Activated naive CD4-positive, alpha-beta T cell treated with anti-CD3 and anti-CD28 coated beads, Interleukin-2, amount 50 U/mL, for 16 hours (primary cell): ENCODE results near the gene RPL13.

Experiments used
- DNase-seq: peaks from one replicate; pipeline ENCODE4 v3.0.0-alpha.2; 2020

The RPL13 gene

GRCh38 chr16:89599451-89599858 lies 39.0 kb downstream of the RPL13 start:
- DNase-seq = peak; percentile 35

GRCh38 chr16:89599902-89600301 lies 39.4 kb downstream of the RPL13 start:
- DNase-seq = no peak

GRCh38 chr16:89600427-89600826 lies 39.9 kb downstream of the RPL13 start:
- no peak for DNase-seq

DNA sequence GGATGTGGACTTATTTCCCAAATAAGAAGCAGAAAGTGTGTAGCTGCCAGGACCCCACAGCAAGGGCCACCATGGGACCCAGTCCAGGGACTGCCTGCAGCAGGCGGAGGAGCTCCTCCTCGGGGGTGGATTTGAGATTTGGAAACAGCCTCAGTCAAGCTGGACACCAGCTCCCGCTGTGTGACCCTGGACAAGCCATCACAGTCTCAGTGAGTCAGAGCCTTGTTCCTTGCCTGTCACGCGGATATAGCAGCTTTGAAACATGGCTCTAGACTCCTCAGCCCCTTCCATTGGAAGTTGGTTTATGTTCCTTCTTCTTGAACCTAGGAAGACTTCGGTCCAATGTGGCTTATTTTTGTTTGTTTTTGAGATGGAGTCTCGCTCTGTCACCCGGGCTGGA lies 40.5 kb downstream of the RPL13 start:
- no peak for DNase-seq

- DNase-seq = no peak
Observed at GRCh38 chr16:89601906-89602272, 41.4 kb downstream of the RPL13 start.

GRCh38 chr16:89602273-89602951 lies 41.9 kb downstream of the RPL13 start:
- peak; percentile 72 for DNase-seq

DNA sequence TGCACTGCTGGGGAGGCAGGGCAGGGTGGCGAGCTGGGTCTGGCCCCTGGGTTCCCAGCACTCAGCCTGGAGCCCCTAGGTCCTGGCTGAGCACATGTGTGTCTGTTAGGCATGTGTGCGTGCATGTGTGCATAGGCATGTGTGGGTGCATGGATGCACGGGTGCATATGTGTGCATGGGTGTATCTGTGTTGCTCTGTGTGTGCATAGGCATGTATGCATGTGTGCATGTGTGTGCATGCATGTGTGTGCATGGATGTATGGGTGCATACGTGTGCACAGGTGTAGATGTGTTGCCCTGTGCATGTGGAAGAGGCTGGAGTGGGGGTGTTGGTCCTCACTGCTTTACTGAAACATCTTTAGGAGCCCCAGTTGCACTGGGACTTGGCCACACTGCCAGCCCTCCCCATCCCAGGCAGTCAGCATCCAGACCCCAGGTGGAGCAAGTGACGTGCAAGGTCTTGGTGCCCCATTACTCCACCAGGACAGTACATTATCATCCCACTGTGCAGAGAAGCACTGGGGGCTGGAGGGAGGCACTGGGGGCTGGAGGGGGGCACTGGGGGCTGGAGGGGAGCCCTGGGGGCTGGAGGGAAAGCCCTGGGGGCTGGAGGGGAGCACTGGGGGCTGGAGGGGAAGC lies 42.6 kb downstream of the RPL13 start:
- DNase-seq = no peak

DNA sequence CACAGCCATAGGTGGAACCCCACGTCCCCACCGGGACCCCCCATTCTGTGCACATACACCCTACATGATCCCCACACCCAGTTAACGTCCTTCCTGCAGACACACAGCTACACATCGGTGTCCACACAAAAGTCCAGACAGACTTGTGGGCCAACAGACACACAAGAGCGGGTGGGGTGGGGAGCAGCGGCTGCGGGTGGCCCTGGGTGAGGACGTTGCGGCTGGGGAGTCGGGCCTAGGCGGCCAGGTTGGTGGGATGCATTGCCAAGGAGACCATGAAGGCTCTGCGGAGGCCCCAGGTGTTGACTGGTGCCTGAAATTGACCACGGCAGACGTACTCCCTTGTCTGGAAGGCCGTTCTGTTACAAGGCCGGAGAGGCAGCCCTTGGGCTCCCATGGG lies 44.3 kb downstream of the RPL13 start:
- no peak for DNase-seq

DNA sequence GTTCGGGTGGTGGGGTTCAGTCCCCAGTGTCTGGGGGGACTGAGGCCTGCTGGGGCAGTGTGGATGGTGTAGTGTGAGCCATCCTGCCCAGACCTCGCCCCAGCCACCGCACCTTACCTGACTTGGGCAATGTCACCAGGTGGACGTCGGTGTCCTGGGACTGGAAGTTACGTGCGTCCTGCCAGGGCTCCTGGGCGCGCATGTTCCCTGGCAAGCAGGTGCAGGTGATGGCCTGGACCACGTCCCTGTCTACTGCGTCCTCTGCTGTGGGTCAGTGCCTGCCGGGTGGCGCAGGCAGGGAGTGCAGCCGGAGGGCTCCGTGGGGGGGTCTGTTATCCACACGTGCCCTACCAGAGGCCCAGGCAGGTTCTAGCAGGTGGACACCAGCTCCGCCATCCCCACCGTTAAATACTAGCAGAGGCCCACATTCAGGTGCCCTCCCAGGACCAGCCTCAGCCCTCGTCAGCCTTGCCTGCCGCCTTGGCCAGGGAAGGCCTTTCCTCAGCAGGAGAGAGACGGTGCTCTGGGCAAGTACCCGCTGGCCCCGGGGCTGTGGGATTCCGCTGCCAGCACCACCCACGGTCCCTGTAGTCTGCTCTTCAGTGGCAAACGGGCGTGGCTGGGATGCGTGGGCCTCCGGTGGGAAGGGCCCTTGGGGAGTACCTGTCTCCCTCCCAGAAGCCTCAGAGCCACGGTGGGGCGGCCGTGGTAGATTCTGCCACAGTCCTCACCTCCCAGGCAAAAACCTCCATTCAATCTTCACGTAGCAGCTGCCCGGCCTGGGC lies 44.9 kb downstream of the RPL13 start:
- DNase-seq = no peak

DNA sequence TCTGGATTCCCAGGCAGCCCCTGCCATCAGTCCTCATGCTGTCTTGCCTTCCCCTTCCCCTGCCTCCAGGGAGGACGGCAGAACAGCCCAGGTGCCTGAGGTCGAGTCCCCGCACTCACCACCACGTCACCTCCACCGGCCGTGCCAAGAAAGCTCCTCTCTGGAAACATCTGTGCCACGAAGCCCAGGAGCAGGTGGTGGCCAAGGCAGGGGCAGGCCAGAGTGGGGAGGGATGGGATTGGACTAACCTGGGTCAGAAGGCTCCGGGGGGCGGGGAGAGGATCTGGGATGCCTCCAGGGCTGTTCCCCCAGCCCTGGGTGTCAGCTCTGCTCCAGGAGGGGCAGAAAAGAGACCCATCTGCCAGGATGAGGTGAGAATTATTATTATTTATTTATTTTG lies 45.5 kb downstream of the RPL13 start:
- no peak for DNase-seq

DNA sequence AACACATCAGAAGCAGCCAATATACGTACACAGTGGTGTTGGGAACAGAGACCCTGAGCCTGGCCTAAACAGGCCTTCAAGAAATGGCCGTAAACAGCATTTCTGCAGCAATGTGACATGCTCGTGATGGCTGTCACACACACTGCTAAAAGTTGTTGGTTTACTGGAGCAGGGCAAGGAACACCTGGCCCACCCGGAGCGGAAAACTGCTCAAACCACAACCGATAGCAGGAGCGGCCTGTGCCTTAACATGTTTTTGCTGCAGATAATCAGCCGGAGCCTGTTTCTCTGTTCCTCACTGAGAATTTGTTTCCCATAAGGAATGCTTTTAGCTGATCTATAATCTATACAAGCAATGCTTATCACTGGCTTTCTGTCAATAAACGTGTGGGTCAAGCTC lies 47.0 kb downstream of the RPL13 start:
- DNase-seq = no peak

DNA sequence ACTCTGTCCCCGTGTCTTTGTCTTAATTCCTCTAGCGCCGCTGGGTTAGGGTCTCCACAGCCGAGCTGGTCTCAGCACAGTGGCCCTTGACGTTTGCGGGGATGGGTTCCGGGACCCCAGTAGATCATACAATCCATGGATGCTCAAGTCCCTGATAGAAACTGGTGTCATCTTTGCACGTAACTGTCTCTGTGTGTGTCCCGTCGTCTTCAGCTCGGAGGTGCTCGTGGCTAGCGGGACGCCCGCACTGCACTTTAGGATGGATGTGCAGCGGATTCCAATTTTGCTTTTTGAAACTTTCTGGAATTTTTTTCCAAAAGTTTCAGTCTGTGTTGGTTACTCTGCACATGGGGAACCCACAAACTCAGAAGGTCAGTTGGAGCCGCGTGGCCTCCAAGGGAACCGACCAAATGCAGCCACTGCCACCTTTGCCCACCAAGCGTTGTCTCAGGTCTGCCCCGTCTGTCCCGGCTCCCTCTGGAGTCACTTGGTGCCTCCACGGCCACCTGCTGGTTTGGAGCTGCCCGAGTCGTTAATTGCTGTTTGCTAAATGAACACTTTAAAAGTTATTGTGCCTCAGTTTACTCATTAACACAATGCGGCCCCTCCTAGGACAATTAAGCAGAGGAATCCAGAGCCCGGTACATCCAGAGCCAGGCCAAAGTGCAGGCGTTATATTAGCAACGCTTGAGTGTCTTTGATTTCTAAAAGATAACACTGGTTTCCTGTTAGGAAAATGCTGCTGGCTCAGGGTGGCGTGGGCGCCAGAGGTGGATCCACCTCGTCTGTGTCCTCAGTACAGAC lies 47.7 kb downstream of the RPL13 start:
- DNase-seq = no peak

GRCh38 chr16:89610108-89610453 lies 49.6 kb downstream of the RPL13 start:
- DNase-seq = no peak

- DNase-seq = no peak
Observed at GRCh38 chr16:89612415-89613166, 52.1 kb downstream of the RPL13 start.

GRCh38 chr16:89613231-89613953 lies 52.9 kb downstream of the RPL13 start, which contains the start of gene DPEP1:
DPEP1 (plus strand) TSS chr16:89613642; CDS start chr16:89630411, 16,769 bp downstream.
- no peak for DNase-seq

DNA sequence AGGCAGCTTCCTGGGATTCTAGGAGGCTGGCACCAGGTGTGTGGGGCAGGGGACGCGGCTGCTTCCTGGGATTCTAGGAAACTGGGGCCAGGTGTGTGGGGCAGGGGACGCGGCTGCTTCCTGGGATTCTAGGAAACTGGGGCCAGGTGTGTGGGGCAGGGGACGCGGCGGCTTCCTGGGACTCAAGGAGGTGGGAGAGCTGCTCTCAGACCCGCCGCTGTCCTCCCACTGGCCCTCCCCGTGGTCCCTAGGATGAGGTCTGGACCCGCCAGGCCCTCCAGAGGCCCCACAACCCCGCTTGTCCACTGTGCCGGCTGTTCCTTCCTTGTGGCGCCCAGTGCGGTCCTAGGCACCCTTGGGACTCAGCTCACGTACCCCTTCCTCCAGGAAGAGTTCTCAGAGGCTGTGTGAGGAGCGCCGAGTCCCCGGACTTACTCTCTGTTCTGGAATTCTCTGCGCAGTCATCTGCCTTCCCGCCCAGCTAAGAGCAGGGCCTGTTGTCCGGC lies 53.5 kb downstream of the RPL13 start:
- DNase-seq = no peak
